Stimulated activated CD4-positive, alpha-beta T cell treated with anti-CD3 and anti-CD28 coated beads, TNF-alpha, amount 100 ng/mL, for 1 hour (primary cell): ENCODE data around the gene PTPRN2.

Experiments
- DNase-seq, 3 donors: peaks; one replicate each; pipeline ENCODE4 v3.0.0-alpha.2; 2020; ENCODE audit warnings: low read depth in 3 of 3, low spot score in 1 of 3

PTPRN2 gene

GRCh38 chr7:157523371-157523765 lies 1064.3 kb downstream of the PTPRN2 start:
- DNase-seq: no peak

- no peak for DNase-seq
Measured at GRCh38 chr7:157522954-157523353, 1064.7 kb downstream of the PTPRN2 start.

- no peak for DNase-seq
Measured at GRCh38 chr7:157522189-157522588, 1065.4 kb downstream of the PTPRN2 start.

- no peak for DNase-seq
Measured at GRCh38 chr7:157521752-157522151, 1065.9 kb downstream of the PTPRN2 start.

GRCh38 chr7:157521061-157521731 lies 1066.4 kb downstream of the PTPRN2 start:
- DNase-seq: no peak

- DNase-seq: no peak
Measured at GRCh38 chr7:157520249-157520648, 1067.4 kb downstream of the PTPRN2 start.

GRCh38 chr7:157519798-157520244 lies 1067.8 kb downstream of the PTPRN2 start:
- DNase-seq: no peak

- DNase-seq: no peak
Measured at GRCh38 chr7:157519246-157519645, 1068.4 kb downstream of the PTPRN2 start.

- DNase-seq: no peak
Measured at GRCh38 chr7:157518514-157519175, 1069.0 kb downstream of the PTPRN2 start.

- DNase-seq: no peak
Measured at GRCh38 chr7:157517782-157518513, 1069.7 kb downstream of the PTPRN2 start.

- DNase-seq: no peak
Measured at GRCh38 chr7:157516911-157517781, 1070.5 kb downstream of the PTPRN2 start.

GRCh38 chr7:157516311-157516710 lies 1071.3 kb downstream of the PTPRN2 start:
- no peak for DNase-seq

GRCh38 chr7:157515342-157516041 lies 1072.1 kb downstream of the PTPRN2 start:
- DNase-seq: no peak

GRCh38 chr7:157514746-157515145 lies 1072.9 kb downstream of the PTPRN2 start:
- DNase-seq: no peak

GRCh38 chr7:157514306-157514705 lies 1073.3 kb downstream of the PTPRN2 start:
- no peak for DNase-seq

- no peak for DNase-seq
Measured at GRCh38 chr7:157513682-157514081, 1073.9 kb downstream of the PTPRN2 start.

- DNase-seq: no peak
Measured at GRCh38 chr7:157513162-157513621, 1074.4 kb downstream of the PTPRN2 start.

- DNase-seq: no peak
Measured at GRCh38 chr7:157509226-157509625, 1078.4 kb downstream of the PTPRN2 start.

- no peak for DNase-seq
Measured at GRCh38 chr7:157508477-157508881, 1079.1 kb downstream of the PTPRN2 start.

GRCh38 chr7:157507987-157508386 lies 1079.6 kb downstream of the PTPRN2 start:
- no peak for DNase-seq
